CD4-positive, alpha-beta T cell treated with Interleukin-1 beta for 1 hour (primary cell): Measurements from ENCODE around the gene DRD3.

ENCODE experiments used
- DNase-seq, 2 donors: peaks; one replicate each; pipeline ENCODE4 v3.0.0-alpha.2; 2020 to 2022

Gene DRD3

GRCh38 chr3:114115143-114115542 lies 63.7 kb downstream of the DRD3 start:
- no peak for DNase-seq

DNA sequence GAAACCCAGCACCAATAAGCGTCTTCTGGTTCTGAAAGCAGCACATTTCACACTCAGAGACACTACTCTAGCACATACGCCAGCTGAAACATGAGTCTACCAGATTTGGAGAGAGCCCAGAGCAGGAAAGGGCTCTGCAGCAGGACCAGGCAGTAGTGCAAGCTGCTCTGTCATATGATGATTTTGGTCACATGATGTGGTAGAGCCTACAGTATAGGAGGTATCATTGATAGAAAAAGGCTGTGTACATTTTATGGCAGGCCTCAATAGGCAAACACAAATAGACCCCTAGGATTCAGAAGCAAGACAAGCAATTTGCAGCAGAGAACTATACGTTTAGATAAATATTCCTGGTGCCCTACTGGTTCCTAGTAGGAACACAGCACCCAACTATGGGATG lies 64.1 kb downstream of the DRD3 start:
- DNase-seq: no peak

DNA sequence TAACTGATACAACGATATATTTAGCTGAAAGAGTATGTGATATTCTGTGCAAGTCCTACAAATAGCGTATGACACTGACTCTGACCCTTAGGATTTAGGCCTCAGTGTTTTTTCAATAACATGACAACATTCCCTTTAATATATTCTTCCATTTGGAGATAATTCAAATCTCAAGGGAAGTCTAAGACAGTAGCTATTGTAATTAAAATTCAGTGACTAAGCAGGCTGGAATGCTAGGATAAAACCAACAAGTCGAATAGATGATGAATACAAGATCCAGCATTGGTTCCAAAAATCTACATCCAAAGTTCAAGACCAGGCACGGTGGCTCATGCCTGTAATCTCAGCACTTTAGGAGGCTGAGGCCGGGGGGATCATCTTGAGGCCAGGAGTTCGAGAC lies 66.2 kb downstream of the DRD3 start:
- no peak for DNase-seq

- DNase-seq: no peak
These were observed 67.6 kb downstream of the DRD3 start for GRCh38 chr3:114111060-114111770.

- DNase-seq: no peak
These were observed 68.4 kb downstream of the DRD3 start for GRCh38 chr3:114110439-114110838.

GRCh38 chr3:114108137-114108536 lies 70.7 kb downstream of the DRD3 start:
- DNase-seq: no peak

GRCh38 chr3:114104414-114104813 lies 74.4 kb downstream of the DRD3 start:
- DNase-seq: no peak

GRCh38 chr3:114103858-114104257 lies 75.0 kb downstream of the DRD3 start:
- no peak for DNase-seq

GRCh38 chr3:114103181-114103580 lies 75.7 kb downstream of the DRD3 start:
- no peak for DNase-seq

- DNase-seq: no peak
These were observed 77.8 kb downstream of the DRD3 start for GRCh38 chr3:114101101-114101500.

DNA sequence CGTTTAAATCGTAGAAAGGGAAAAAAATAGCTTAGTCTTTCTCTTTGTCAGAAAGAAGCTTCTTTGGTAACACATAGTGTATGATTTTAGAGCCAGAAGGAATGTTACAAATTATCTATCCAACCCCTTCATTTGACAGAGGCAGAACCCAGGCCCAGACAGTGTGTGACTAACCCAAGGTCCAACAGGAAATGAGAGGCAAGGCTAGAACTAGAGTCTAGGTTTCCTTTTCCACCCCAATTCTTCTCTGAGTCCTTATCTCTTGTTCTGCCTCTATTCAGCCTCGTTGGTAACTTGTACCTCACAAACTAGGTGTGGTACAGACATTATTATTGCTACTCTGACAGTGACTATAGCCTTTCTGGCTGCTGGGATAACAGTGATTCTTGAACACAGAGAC lies 83.1 kb downstream of the DRD3 start:
- no peak for DNase-seq

DNA sequence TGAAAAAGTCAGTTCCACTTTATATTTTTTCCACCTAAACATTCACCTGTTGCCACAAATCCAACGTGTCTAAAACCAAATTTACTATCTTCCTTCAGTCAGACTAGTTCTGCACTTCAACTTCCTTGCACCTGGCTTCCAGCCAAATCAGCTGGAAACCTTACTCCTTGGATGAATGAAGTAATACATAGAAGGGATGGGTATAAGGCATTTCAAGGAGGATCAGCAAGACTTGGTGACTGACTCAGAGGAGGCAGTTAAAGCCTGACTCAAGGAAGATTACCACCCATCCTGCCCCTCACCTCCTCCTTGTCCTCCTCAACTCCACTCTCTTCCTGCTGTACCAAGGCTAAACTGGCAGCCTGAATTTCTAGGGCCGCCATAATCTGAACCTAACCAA lies 85.3 kb downstream of the DRD3 start:
- DNase-seq: no peak

DNA sequence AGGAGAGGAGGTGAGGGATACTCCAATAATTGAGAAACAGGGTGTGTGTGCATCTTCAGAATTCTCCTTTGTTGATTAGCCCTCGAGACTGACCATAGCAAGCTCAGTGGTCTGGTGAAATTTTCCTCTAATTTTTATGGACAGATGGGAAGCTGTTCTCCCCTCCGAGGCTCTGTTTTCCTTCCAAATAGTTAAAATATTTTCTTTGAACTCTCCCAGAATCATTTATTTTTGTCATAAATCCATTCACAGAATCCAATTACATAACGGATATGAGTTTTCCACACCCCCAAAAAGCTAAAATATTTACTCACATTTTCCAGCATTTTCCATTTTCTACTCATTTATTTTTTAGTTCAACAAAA lies 85.9 kb downstream of the DRD3 start:
- no peak for DNase-seq

- DNase-seq: no peak
These were observed 86.5 kb downstream of the DRD3 start for GRCh38 chr3:114092151-114093015.

DNA sequence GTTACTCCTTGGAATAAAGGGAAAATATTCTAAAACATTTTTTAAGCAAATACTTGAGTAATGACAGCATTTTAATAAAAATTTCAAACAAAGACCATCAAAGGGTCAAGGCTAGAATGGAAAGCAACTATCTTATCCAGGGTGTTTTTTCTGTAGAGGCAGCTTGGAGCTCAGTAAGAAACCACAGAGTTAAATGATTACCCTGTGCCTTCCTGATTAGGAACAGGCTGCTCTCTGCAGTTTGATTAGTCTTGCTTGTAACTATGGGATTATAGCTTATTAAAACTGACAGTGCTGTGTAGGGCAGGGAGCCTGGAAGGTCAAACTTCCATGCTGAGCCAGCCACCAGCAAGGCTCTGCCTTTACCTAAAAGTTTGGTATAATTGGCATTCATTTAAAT lies 89.2 kb downstream of the DRD3 start:
- DNase-seq: no peak

GRCh38 chr3:114086356-114086755 lies 92.5 kb downstream of the DRD3 start:
- no peak for DNase-seq

DNA sequence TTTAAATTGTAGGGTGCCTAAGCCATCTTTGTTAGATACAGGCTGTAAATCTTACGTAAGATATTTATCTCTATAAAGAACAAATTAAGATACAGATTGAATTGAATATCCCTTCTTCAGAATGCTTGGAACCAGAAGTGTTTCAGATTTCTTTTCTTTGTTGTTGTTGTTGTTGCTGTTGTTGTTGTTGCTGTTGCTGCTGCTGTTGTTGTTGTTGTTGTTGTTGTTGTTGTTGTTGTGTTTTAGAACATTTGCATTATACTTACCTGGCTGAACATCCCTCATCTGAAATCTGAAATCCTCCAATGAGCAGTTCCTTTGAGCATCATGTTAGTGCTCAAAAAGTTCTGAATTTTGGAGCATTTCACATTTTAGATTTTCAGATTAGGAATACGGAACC lies 95.7 kb downstream of the DRD3 start:
- DNase-seq: no peak

GRCh38 chr3:114081037-114081436 lies 97.8 kb downstream of the DRD3 start:
- no peak for DNase-seq

GRCh38 chr3:114080201-114080600 lies 98.7 kb downstream of the DRD3 start:
- no peak for DNase-seq

DNA sequence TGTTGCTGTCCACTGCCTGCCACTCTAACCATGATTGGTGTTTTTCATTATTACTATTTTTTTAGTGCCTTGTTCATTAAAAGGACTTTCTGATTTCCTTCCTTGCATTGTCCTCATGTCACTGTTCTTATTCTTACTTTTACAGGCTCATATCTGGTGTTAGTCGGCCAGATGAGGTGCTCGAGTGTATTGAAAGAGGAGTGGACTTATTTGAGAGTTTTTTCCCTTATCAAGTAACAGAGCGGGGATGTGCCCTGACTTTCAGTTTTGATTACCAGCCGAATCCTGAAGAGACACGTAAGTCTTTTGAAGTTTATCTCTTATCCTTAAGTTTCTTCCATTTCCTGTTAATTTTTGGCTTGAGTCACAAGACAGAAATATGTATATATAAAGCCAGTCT lies 99.1 kb downstream of the DRD3 start:
- no peak for DNase-seq

DNA sequence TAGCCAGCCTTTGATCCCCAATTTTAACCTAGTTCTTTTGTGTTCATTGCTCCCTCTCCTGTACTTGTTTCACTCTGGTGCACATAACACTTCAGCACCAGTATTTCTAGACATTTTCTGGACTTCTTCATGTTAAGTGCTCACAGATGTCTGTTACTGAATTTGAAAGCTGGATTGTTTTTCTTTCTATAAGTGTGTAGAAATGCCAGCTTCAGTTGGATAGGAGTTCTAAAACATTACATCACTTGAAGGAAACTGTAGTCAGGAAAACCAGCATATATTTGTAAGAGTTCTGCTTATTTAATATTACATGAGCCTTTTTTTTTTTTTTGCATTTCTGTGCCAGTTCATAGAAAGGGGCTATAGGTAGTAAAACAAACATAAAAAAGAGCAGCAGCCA lies 100.7 kb downstream of the DRD3 start:
- DNase-seq: no peak
